ENCODE data around the gene HNRNPAB. TPM values are rescaled to one million over a fixed set of nuclear protein-coding genes. Genes with fewer than 3 reads are reported as not detected.

HNRNPAB gene
- total RNA-seq, 1 donor from 2014 or later, result 199 TPM

DNA sequence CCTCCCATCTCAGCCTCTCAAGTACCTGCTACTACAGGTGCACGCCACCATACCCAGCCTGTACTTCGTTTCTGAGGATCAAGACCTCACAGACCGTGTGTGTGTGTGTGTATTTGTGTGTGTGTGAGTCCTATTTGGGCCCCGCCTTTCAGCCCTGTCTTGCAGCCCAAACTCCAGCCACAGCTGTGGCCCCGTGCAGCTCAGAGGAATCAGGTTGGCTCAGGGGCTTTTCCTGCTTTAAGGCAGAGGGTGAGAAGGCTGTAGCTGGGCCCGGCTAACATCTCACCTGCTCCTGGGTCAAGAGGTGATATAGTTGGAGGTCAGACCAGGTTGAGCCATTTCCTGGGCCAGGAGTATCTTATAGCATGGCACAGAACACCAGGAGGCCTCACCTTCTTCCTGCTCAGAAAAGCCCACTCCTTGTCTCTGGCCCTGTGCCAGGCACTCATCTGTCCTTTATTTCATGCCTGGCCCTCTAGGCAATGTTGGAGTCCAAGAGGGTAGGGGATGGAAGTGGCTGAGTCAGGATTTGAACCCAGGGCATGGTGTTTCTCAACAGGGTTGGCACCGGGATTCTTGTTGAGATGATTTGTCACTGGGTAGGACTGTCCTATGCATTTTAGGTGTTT, 29.9 kb downstream of the HNRNPAB start:
- Mint-ChIP-seq H3K4me1 (ENCODE audit: low read depth, unreplicated experiment) (peaks cover 13% of the 10 kb centered on the region), H3K27me3 (ENCODE audit: low read depth, unreplicated experiment) (peaks cover 2% of the 10 kb centered on the region), H3K36me3 (ENCODE audit: low read depth, unreplicated experiment) (peaks cover 14% of the 10 kb centered on the region), H3K27ac (ENCODE audit: unreplicated experiment) (no peak overlapping the region), H3K4me3 (ENCODE audit: unreplicated experiment) (no peak overlapping the region), H3K9me3 (ENCODE audit: unreplicated experiment) (peaks cover 2% of the 10 kb centered on the region)
- Histone ChIP-seq H3K79me2 (ENCODE audit: insufficient read depth, low read length) (peaks cover 29% of the 10 kb centered on the region), H3K27me3 (ENCODE audit: insufficient read depth, low read length) (no peaks in the 10 kb centered on the region), H3K4me1 (ENCODE audit: insufficient read depth, low read length) (peaks cover 22% of the 10 kb centered on the region), H3K9ac (ENCODE audit: low read length) (no peak overlapping the region), H3K27ac (ENCODE audit: low read depth, low read length) (no peak overlapping the region), H3K4me2 (ENCODE audit: low read length) (no peak overlapping the region), H3K4me3 (ENCODE audit: insufficient read depth, low read depth, low read length) (no peak overlapping the region), H2AFZ (ENCODE audit: low read depth, low read length) (no peak overlapping the region), H4K20me1 (ENCODE audit: insufficient read depth, low read length) (peaks cover 21% of the 10 kb centered on the region), H3K36me3 (ENCODE audit: insufficient read depth, low read length) (no peaks in the 10 kb centered on the region), H3K9me3 (ENCODE audit: insufficient read depth, low read depth, low read length) (no peaks in the 10 kb centered on the region)
- FAIRE-seq (no peak), DNase-seq (ENCODE audit: low read depth) (no peak)
- TF ChIP-seq EZH2 (IDR thresholded peaks at IDR 0.05; ENCODE audit: insufficient read depth, low read length), result no peak
- TF ChIP-seq, protein P1, sequence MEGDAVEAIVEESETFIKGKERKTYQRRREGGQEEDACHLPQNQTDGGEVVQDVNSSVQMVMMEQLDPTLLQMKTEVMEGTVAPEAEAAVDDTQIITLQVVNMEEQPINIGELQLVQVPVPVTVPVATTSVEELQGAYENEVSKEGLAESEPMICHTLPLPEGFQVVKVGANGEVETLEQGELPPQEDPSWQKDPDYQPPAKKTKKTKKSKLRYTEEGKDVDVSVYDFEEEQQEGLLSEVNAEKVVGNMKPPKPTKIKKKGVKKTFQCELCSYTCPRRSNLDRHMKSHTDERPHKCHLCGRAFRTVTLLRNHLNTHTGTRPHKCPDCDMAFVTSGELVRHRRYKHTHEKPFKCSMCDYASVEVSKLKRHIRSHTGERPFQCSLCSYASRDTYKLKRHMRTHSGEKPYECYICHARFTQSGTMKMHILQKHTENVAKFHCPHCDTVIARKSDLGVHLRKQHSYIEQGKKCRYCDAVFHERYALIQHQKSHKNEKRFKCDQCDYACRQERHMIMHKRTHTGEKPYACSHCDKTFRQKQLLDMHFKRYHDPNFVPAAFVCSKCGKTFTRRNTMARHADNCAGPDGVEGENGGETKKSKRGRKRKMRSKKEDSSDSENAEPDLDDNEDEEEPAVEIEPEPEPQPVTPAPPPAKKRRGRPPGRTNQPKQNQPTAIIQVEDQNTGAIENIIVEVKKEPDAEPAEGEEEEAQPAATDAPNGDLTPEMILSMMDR (IDR thresholded peaks at IDR 0.05; ENCODE audit: insufficient read depth, low read depth, low read length), result no peak

- Histone ChIP-seq H3K4me1 (ENCODE audit: insufficient read depth, low read length) (peaks cover 22% of the 10 kb centered on the region), H3K36me3 (ENCODE audit: insufficient read depth, low read length) (no peaks in the 10 kb centered on the region), H3K9me3 (ENCODE audit: insufficient read depth, low read depth, low read length) (no peaks in the 10 kb centered on the region), H3K27me3 (ENCODE audit: insufficient read depth, low read length) (no peaks in the 10 kb centered on the region), H3K4me2 (ENCODE audit: low read length) (no peak overlapping the region), H3K4me3 (ENCODE audit: insufficient read depth, low read depth, low read length) (no peak overlapping the region), H3K27ac (ENCODE audit: low read depth, low read length) (no peak overlapping the region), H3K9ac (ENCODE audit: low read length) (no peak overlapping the region), H4K20me1 (ENCODE audit: insufficient read depth, low read length) (peaks cover 13% of the 10 kb centered on the region), H2AFZ (ENCODE audit: low read depth, low read length) (no peak overlapping the region), H3K79me2 (ENCODE audit: insufficient read depth, low read length) (peaks cover 22% of the 10 kb centered on the region)
- Mint-ChIP-seq H3K4me3 (ENCODE audit: unreplicated experiment) (no peak overlapping the region), H3K4me1 (ENCODE audit: low read depth, unreplicated experiment) (peaks cover 10% of the 10 kb centered on the region), H3K36me3 (ENCODE audit: low read depth, unreplicated experiment) (peaks cover 6% of the 10 kb centered on the region), H3K27ac (ENCODE audit: unreplicated experiment) (no peak overlapping the region), H3K9me3 (ENCODE audit: unreplicated experiment) (no peaks in the 10 kb centered on the region), H3K27me3 (ENCODE audit: low read depth, unreplicated experiment) (peaks cover 2% of the 10 kb centered on the region)
- no peak for TF ChIP-seq EZH2 (IDR thresholded peaks at IDR 0.05; ENCODE audit: insufficient read depth, low read length)
- TF ChIP-seq, protein P1 (IDR thresholded peaks at IDR 0.05; ENCODE audit: insufficient read depth, low read depth, low read length), result peak; percentile 66
- no peak for FAIRE-seq
- DNase-seq (ENCODE audit: low read depth), result peak; percentile 20
Measured at GRCh38 chr5:178234750-178235587, 30.6 kb downstream of the HNRNPAB start.
